ENCODE data around the gene WDFY3.

Gene WDFY3

DNA sequence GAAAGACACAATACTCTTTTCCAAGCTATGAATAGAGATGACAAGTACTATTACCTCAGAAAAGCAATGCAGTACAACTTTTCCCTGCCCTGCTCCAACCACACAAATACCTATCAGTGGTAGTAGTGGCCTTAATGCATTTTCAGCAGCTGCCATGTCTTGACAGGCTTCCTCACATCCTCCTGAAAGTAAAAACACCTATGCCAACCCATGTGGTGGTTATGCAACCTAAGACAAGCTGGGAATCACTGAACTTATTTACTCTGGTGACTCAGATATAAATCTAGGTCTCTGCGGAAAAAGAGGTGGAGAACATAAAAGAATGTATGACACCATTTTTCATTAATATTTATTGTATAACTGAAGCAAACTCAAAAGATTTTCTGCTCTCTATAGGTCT, 14.5 kb downstream of the WDFY3 start:
- Histone ChIP-seq H3K27ac (ENCODE audit: low read depth, low read length) (no peak overlapping the region), H3K9ac (ENCODE audit: low read length in 5 of 5) (no peak overlapping the region), H3K36me3 (ENCODE audit: control insufficient read depth in 5 of 5, insufficient read depth in 5 of 5, low read length in 5 of 5) (no peaks in the 10 kb centered on the region), H3K4me1 (ENCODE audit: control insufficient read depth in 5 of 5, insufficient read depth in 5 of 5, low read length in 5 of 5) (peaks cover 0 to 32% (median 18%) of the 10 kb centered on the region in 5 donors), H3K27me3 (ENCODE audit: control insufficient read depth in 5 of 5, insufficient read depth in 4 of 5, low read length in 5 of 5) (no peaks in the 10 kb centered on the region), H3K4me3 (ENCODE audit: low read depth in 1 of 5, low read length in 5 of 5) (no peak overlapping the region), H3K9me3 (ENCODE audit: control insufficient read depth in 5 of 5, low read length in 5 of 5) (no peaks in the 10 kb centered on the region)

DNA sequence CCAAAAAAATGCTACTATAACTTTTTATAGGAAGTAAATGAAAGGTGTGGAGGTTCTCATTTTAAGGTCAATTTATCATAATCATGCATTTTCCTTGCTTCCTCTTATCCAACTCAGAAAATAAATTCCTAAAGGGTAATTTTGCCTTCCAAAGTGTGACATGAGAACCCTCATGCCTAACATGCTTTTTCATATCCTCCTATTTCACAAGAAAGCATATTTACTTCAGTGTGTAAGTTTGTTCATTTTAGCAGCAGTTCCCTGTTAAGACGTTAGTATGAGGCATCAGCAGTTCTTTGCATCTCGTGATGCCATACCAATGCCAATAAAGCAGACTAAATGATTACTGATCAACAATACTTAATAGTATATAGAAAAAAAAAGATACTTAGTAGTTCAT, 18.4 kb downstream of the WDFY3 start:
- Histone ChIP-seq H3K4me1 (ENCODE audit: control insufficient read depth in 5 of 5, insufficient read depth in 5 of 5, low read length in 5 of 5) (peaks cover 0 to 23% (median 14%) of the 10 kb centered on the region in 5 donors), H3K4me3 (ENCODE audit: low read depth in 1 of 5, low read length in 5 of 5) (no peak overlapping the region), H3K27me3 (ENCODE audit: control insufficient read depth in 5 of 5, insufficient read depth in 4 of 5, low read length in 5 of 5) (no peaks in the 10 kb centered on the region), H3K27ac (ENCODE audit: low read depth, low read length) (no peak overlapping the region), H3K9me3 (ENCODE audit: control insufficient read depth in 5 of 5, low read length in 5 of 5) (no peaks in the 10 kb centered on the region), H3K9ac (ENCODE audit: low read length in 5 of 5) (no peak overlapping the region), H3K36me3 (ENCODE audit: control insufficient read depth in 5 of 5, insufficient read depth in 5 of 5, low read length in 5 of 5) (peaks cover 0 to 4% (median 0%) of the 10 kb centered on the region in 5 donors)

DNA sequence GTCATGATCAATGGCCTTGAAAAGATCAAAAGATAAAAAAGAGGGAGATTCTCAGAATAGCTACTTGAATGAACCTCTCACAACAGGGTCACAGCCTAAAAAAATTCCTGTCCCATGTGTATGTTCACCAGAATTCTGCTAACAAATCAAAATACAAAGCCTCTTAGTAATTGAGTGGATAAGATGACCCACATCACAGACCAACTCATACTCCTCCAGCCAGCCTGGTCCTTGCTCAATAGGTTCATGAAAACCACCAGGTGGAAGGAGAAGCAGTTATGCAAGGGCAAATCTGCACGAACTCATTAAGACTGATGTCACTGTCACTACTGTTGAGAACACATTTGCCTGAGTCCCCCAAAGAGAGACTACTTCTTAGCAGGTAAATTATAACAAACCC, 21.5 kb downstream of the WDFY3 start:
- Histone ChIP-seq H3K4me3 (ENCODE audit: low read depth in 1 of 5, low read length in 5 of 5) (no peak overlapping the region), H3K36me3 (ENCODE audit: control insufficient read depth in 5 of 5, insufficient read depth in 5 of 5, low read length in 5 of 5) (peaks cover 0 to 4% (median 0%) of the 10 kb centered on the region in 5 donors), H3K27ac (ENCODE audit: low read depth, low read length) (no peak overlapping the region), H3K4me1 (ENCODE audit: control insufficient read depth in 5 of 5, insufficient read depth in 5 of 5, low read length in 5 of 5) (peaks cover 0 to 20% (median 11%) of the 10 kb centered on the region in 5 donors), H3K9ac (ENCODE audit: low read length in 5 of 5) (no peak overlapping the region), H3K27me3 (ENCODE audit: control insufficient read depth in 5 of 5, insufficient read depth in 4 of 5, low read length in 5 of 5) (no peaks in the 10 kb centered on the region), H3K9me3 (ENCODE audit: control insufficient read depth in 5 of 5, low read length in 5 of 5) (peaks cover 0 to 12% (median 7%) of the 10 kb centered on the region in 5 donors)

DNA sequence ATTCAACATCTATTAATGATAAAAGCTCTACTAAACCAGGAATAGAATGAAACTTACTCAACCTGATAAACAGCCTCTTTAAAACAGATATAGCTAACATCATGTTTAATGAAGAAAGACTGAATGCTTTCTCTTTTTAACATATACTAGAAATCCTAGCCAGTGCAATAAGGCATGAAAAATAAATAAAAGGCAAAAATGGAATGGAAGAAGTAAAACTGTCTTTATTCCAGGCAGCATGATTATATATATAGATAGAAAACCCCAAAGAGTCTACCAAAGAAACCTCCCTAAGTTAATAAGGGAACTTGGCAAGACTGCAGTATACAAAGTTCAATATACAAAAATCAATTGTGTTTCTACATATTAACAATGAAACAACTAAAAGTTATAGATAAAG, 25.5 kb downstream of the WDFY3 start:
- Histone ChIP-seq H3K27me3 (ENCODE audit: control insufficient read depth in 5 of 5, insufficient read depth in 4 of 5, low read length in 5 of 5) (no peaks in the 10 kb centered on the region), H3K27ac (ENCODE audit: low read depth, low read length) (no peak overlapping the region), H3K4me3 (ENCODE audit: low read depth in 1 of 5, low read length in 5 of 5) (no peak overlapping the region), H3K9ac (ENCODE audit: low read length in 5 of 5) (no peak overlapping the region), H3K36me3 (ENCODE audit: control insufficient read depth in 5 of 5, insufficient read depth in 5 of 5, low read length in 5 of 5) (peaks cover 0 to 4% (median 0%) of the 10 kb centered on the region in 5 donors), H3K4me1 (ENCODE audit: control insufficient read depth in 5 of 5, insufficient read depth in 5 of 5, low read length in 5 of 5) (peaks cover 0 to 32% (median 27%) of the 10 kb centered on the region in 5 donors), H3K9me3 (ENCODE audit: control insufficient read depth in 5 of 5, low read length in 5 of 5) (peaks cover 0 to 12% (median 7%) of the 10 kb centered on the region in 5 donors)

DNA sequence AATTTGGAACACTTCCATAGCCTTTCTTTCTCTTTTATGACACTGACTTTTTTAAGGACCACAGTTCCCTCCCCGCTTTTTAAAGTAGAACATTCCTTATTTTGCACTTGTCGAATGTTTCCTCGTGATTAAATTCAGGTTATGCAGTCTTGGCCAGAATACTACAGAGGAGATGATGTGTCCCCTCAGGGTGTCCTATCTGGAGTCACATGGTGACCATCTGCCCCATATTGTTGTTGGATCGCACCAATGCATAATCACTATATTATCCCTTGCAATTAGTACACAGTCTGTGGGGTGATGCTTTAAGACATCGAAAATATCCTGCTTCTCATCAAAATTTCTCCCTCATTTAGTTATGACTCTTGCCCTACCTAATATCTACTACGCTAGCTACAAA, 27.4 kb downstream of the WDFY3 start:
- peaks cover 0 to 12% (median 7%) of the 10 kb centered on the region in 5 donors for H3K9me3 ChIP-seq (ENCODE audit: control insufficient read depth in 5 of 5, low read length in 5 of 5)
- no peak overlapping the region for H3K4me3 ChIP-seq (ENCODE audit: low read depth in 1 of 5, low read length in 5 of 5)
- H3K4me1 ChIP-seq (ENCODE audit: control insufficient read depth in 5 of 5, insufficient read depth in 5 of 5, low read length in 5 of 5): peaks cover 0 to 27% (median 27%) of the 10 kb centered on the region in 5 donors
- H3K36me3 ChIP-seq (ENCODE audit: control insufficient read depth in 5 of 5, insufficient read depth in 5 of 5, low read length in 5 of 5): no peaks in the 10 kb centered on the region
- H3K27me3 ChIP-seq (ENCODE audit: control insufficient read depth in 5 of 5, insufficient read depth in 4 of 5, low read length in 5 of 5): no peaks in the 10 kb centered on the region
- H3K27ac ChIP-seq (ENCODE audit: low read depth, low read length): peak overlapping the region; percentile 16
- H3K9ac ChIP-seq (ENCODE audit: low read length in 5 of 5): no peak overlapping the region

DNA sequence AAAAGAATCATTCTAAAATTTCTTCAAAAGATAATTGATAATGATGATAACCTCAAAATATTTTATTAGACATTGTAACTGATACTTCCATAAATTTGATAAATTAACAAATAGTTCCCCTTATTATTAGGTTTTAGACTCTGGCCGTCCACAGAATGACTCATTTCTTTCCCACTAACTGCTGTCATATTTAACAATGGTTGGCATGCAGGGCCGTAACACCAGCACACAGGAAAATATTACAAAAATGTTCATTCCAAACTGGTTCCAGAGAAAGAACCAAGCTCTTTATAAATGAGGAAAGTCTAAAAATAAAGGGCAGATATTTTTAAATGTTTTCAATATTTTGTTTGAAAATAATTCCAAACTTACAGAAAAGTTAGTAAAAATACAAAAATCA, 28.2 kb downstream of the WDFY3 start:
- peak overlapping the region in 1 of 5 donors; percentile 44 for H3K9ac ChIP-seq (ENCODE audit: low read length in 5 of 5)
- no peak overlapping the region for H3K4me3 ChIP-seq (ENCODE audit: low read depth in 1 of 5, low read length in 5 of 5)
- H3K27ac ChIP-seq (ENCODE audit: low read depth, low read length): peak overlapping the region; percentile 16
- no peaks in the 10 kb centered on the region for H3K36me3 ChIP-seq (ENCODE audit: control insufficient read depth in 5 of 5, insufficient read depth in 5 of 5, low read length in 5 of 5)
- no peaks in the 10 kb centered on the region for H3K27me3 ChIP-seq (ENCODE audit: control insufficient read depth in 5 of 5, insufficient read depth in 4 of 5, low read length in 5 of 5)
- H3K4me1 ChIP-seq (ENCODE audit: control insufficient read depth in 5 of 5, insufficient read depth in 5 of 5, low read length in 5 of 5): peaks cover 0 to 27% (median 27%) of the 10 kb centered on the region in 5 donors
- H3K9me3 ChIP-seq (ENCODE audit: control insufficient read depth in 5 of 5, low read length in 5 of 5): peaks cover 0 to 12% (median 7%) of the 10 kb centered on the region in 5 donors

DNA sequence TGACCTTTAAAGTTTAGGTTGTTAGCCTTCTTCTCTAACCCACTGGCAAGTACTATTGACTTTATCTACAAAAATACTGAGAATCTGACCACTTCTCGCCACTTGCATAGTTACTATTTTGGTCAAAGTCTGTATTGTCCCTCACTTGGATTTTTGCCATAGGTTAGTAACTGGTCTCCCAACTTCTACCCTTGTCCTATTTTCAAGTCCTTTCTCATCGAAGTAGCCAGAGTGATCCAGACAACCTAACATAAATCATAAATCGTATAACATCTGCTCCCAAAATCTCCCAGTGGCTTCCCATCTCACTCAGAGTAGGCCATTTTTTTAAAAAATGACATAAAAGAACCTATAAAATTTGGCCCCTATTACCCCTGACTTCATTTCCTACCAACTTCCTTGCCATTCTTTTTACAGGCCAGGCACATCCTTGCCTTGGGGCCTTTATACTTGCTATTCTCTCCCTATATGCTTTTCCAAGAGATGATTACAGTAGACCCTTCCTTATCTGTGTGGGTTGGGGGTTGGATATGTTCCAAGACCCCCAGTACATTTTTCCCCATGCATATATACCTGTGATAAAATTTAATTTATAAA, 29.0 kb downstream of the WDFY3 start:
- Histone ChIP-seq H3K9me3 (ENCODE audit: control insufficient read depth in 5 of 5, low read length in 5 of 5) (peaks cover 0 to 12% (median 7%) of the 10 kb centered on the region in 5 donors), H3K4me1 (ENCODE audit: control insufficient read depth in 5 of 5, insufficient read depth in 5 of 5, low read length in 5 of 5) (peaks cover 0 to 29% (median 27%) of the 10 kb centered on the region in 5 donors), H3K27me3 (ENCODE audit: control insufficient read depth in 5 of 5, insufficient read depth in 4 of 5, low read length in 5 of 5) (no peaks in the 10 kb centered on the region), H3K27ac (ENCODE audit: low read depth, low read length) (peak overlapping the region; percentile 16), H3K36me3 (ENCODE audit: control insufficient read depth in 5 of 5, insufficient read depth in 5 of 5, low read length in 5 of 5) (no peaks in the 10 kb centered on the region), H3K4me3 (ENCODE audit: low read depth in 1 of 5, low read length in 5 of 5) (no peak overlapping the region), H3K9ac (ENCODE audit: low read length in 5 of 5) (no peak overlapping the region)

DNA sequence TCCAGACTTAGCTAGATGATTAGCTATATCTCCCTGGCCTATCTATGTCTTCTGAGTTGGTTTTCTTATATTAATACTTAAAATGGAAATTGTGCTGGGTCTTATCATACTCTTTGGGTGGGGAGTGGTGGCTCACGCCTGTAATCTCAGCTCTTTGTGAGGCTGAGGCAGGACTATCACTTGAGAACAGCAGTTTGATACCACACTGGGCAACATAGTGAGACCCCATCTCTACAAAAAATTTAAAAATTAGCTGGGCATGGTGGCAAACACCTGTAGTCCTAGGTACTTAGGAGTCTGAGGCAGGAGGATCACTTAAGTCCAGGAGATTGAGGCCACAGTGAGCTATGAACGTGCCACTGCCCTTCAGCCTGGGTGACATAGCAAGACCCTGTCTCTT, 30.4 kb downstream of the WDFY3 start:
- peaks cover 0 to 7% (median 5%) of the 10 kb centered on the region in 5 donors for H3K9me3 ChIP-seq (ENCODE audit: control insufficient read depth in 5 of 5, low read length in 5 of 5)
- H3K4me1 ChIP-seq (ENCODE audit: control insufficient read depth in 5 of 5, insufficient read depth in 5 of 5, low read length in 5 of 5): peaks cover 0 to 39% (median 31%) of the 10 kb centered on the region in 5 donors
- no peaks in the 10 kb centered on the region for H3K27me3 ChIP-seq (ENCODE audit: control insufficient read depth in 5 of 5, insufficient read depth in 4 of 5, low read length in 5 of 5)
- H3K9ac ChIP-seq (ENCODE audit: low read length in 5 of 5): no peak overlapping the region
- H3K36me3 ChIP-seq (ENCODE audit: control insufficient read depth in 5 of 5, insufficient read depth in 5 of 5, low read length in 5 of 5): no peaks in the 10 kb centered on the region
- no peak overlapping the region for H3K4me3 ChIP-seq (ENCODE audit: low read depth in 1 of 5, low read length in 5 of 5)
- H3K27ac ChIP-seq (ENCODE audit: low read depth, low read length): peak overlapping the region; percentile 16

DNA sequence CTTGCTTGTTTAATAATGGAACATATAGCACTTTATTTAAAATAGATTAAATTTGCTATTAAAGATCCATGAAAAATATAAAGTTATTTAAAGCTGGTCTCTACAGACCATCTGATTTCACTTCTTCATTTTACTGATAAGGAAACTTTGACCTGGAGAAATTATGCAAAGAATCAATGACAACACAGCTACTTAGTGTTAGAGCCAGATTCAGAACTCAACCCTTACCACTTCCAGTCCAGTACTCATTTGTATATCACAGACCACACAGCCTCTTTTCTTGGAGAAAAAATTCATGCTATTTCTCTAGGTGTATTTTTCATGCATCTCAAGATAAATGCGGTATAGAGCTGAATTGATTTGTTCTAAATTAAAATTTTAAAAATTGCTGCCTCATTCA, 34.0 kb downstream of the WDFY3 start:
- peaks cover 0 to 22% (median 15%) of the 10 kb centered on the region in 5 donors for H3K4me1 ChIP-seq (ENCODE audit: control insufficient read depth in 5 of 5, insufficient read depth in 5 of 5, low read length in 5 of 5)
- no peaks in the 10 kb centered on the region for H3K9me3 ChIP-seq (ENCODE audit: control insufficient read depth in 5 of 5, low read length in 5 of 5)

DNA sequence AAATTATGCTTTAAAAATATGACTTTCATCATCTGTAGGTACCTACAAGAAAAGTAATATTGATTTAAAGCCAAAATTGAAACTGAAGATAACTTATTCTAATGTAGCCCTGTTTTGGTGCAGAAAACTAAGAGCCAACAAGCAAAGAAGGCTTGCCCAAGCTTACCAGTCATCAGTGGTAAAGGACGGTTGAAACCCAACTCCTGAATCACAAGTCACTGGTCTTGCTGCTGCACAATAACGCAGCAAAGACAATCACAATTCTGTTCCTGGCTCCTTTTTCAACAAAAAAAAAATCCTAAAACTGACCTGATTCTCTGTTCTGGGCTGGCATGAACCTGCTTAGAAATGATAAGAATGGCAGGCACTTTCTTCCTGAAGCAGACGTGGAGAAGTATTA, 34.5 kb downstream of the WDFY3 start:
- Histone ChIP-seq H3K9me3 (ENCODE audit: control insufficient read depth in 5 of 5, low read length in 5 of 5) (no peaks in the 10 kb centered on the region), H3K36me3 (ENCODE audit: control insufficient read depth in 5 of 5, insufficient read depth in 5 of 5, low read length in 5 of 5) (peaks cover 0 to 11% (median 7%) of the 10 kb centered on the region in 5 donors), H3K27ac (ENCODE audit: low read depth, low read length) (no peak overlapping the region), H3K9ac (ENCODE audit: low read length in 5 of 5) (no peak overlapping the region), H3K4me3 (ENCODE audit: low read depth in 1 of 5, low read length in 5 of 5) (no peak overlapping the region), H3K27me3 (ENCODE audit: control insufficient read depth in 5 of 5, insufficient read depth in 4 of 5, low read length in 5 of 5) (no peaks in the 10 kb centered on the region), H3K4me1 (ENCODE audit: control insufficient read depth in 5 of 5, insufficient read depth in 5 of 5, low read length in 5 of 5) (peaks cover 0 to 17% (median 10%) of the 10 kb centered on the region in 5 donors)

More for the DNA sequence above, 34.0 kb downstream of the WDFY3 start:
- no peak overlapping the region for H3K27ac ChIP-seq (ENCODE audit: low read depth, low read length)
- H3K4me3 ChIP-seq (ENCODE audit: low read depth in 1 of 5, low read length in 5 of 5): no peak overlapping the region
- peaks cover 0 to 8% (median 5%) of the 10 kb centered on the region in 5 donors for H3K36me3 ChIP-seq (ENCODE audit: control insufficient read depth in 5 of 5, insufficient read depth in 5 of 5, low read length in 5 of 5)
- H3K27me3 ChIP-seq (ENCODE audit: control insufficient read depth in 5 of 5, insufficient read depth in 4 of 5, low read length in 5 of 5): no peaks in the 10 kb centered on the region
- no peak overlapping the region for H3K9ac ChIP-seq (ENCODE audit: low read length in 5 of 5)

All from subcutaneous abdominal adipose tissue (tissue), 5 donors.